MCF 10A (cell line): ENCODE data around the gene ELFN1. TPM values are rescaled to one million over a fixed set of nuclear protein-coding genes. Genes with fewer than 3 reads are reported as not detected.
"Not testable (repeated sequence)": the region's sequence is repeated elsewhere in the genome, so short reads cannot be mapped to it uniquely, and the experiment has no call there.

Experiments
- BruUV-seq: library from RNA; stranded (reverse); fragments of 400-500 nt; replicated peaks from 2 replicates; lab custom pipeline; 2021; lab: Mats Ljungman, UMichigan
- CTCF ChIA-PET: fragments of 300-600 bp; sonication (Branson Sonifier 250); formaldehyde crosslinking; extraction: SDS; loops from one replicate; lab custom pipeline; 2021; ENCODE audit warnings: antibody characterized with exemption, inconsistent platforms; lab: Yijun Ruan, JAX
- POLR2A ChIA-PET: fragments of 300-600, 350-650 bp; sonication (Branson Sonifier 250); formaldehyde crosslinking; extraction: SDS; loops from one replicate; lab custom pipeline; 2020; ENCODE audit warnings: antibody characterized with exemption, inconsistent platforms; lab: Yijun Ruan, JAX
- DNase-seq: peaks from one replicate; pipeline ENCODE4 v3.0.0-alpha.2; 2018; ENCODE audit not compliant: unreplicated experiment
- H3K27ac Mint-ChIP-seq: one replicate; pipeline ENCODE4 v1.8.0; 2022; ENCODE audit warnings: mild to moderate bottlenecking, low read depth, mixed read lengths; ENCODE audit not compliant: unreplicated experiment
- H3K27me3 Mint-ChIP-seq: one replicate; pipeline ENCODE4 v1.8.0; 2022; ENCODE audit warnings: mixed read lengths; ENCODE audit not compliant: insufficient read depth, unreplicated experiment
- H3K36me3 Mint-ChIP-seq: one replicate; pipeline ENCODE4 v1.8.0; 2022; ENCODE audit warnings: mild to moderate bottlenecking, moderate library complexity, mixed read lengths; ENCODE audit not compliant: insufficient read depth, unreplicated experiment
- H3K4me1 Mint-ChIP-seq: one replicate; pipeline ENCODE4 v1.8.0; 2022; ENCODE audit warnings: mixed read lengths; ENCODE audit not compliant: insufficient read depth, unreplicated experiment
- H3K4me3 Mint-ChIP-seq: one replicate; pipeline ENCODE4 v1.8.0; 2022; ENCODE audit warnings: mild to moderate bottlenecking, moderate library complexity, mixed read lengths; ENCODE audit not compliant: unreplicated experiment
- H3K9me3 Mint-ChIP-seq: one replicate; pipeline ENCODE4 v1.8.0; 2022; ENCODE audit warnings: mixed read lengths; ENCODE audit not compliant: unreplicated experiment
- intact Hi-C: fragments of 100-400 bp; cut with micrococcal nuclease; formaldehyde crosslinking; loops from 2 replicates; pipeline ENCODE4 v1.14.1; 2022
- total RNA-seq: library from RNA; stranded (reverse); gene quantifications from 2 replicates; pipeline ENCODE4 v1.2.3, GENCODE V29; 2022
- TF ChIP-seq, protein P1 (sequence below): fragments of 200-600 bp; IDR thresholded peaks from one replicate; pipeline ENCODE4 v1.8.0; 2022; ENCODE audit warnings: antibody characterized with exemption, mild to moderate bottlenecking; ENCODE audit not compliant: unreplicated experiment

Gene ELFN1
- total RNA-seq, 1 experiment from 2014 or later: not detected

DNA sequence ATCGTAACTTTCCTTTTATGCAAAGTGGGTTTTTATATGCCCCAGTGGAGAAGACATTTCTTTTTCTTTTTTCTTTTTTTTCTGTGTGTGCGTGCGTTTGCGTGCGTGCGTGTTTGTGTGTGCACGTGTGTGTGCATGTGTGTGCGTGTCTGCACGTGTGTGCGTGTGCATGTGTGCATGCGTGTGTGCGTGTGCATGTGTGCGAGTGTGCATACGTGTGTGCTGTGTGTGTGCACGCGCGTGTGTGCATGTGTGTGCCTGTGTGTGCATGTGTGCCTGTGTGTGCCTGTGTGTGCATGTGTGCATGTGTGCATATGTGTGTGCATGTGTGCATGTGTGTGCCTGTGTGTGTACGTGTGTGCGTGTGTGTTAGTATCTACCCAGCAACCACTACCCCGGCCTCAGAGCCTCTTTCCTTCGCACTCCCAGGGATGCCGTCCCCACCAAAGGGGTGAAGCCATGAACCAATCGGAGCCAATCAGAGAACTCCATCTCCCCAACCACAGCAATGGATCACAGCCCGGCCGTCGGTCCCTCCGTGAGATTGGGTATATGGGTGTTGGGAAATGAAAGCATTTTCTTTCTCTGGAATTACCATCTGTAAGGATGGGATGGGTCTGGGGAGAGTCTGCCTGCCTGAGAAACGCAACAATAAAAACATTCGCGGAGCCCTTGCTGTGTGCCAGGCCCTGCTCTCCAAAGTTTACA lies 92.3 kb downstream of the ELFN1 start:
- Mint-ChIP-seq H3K27ac (no peak overlapping the region), H3K4me3 (no peak overlapping the region), H3K9me3 (no peaks in the 10 kb centered on the region), H3K27me3 (peaks cover 24% of the 10 kb centered on the region), H3K36me3 (no peaks in the 10 kb centered on the region), H3K4me1 (no peaks in the 10 kb centered on the region)
- no peak for DNase-seq
- POLR2A ChIA-PET: no interaction called here
- CTCF ChIA-PET: no interaction called here
- intact Hi-C loops: no loop called here
- TF ChIP-seq, protein P1, sequence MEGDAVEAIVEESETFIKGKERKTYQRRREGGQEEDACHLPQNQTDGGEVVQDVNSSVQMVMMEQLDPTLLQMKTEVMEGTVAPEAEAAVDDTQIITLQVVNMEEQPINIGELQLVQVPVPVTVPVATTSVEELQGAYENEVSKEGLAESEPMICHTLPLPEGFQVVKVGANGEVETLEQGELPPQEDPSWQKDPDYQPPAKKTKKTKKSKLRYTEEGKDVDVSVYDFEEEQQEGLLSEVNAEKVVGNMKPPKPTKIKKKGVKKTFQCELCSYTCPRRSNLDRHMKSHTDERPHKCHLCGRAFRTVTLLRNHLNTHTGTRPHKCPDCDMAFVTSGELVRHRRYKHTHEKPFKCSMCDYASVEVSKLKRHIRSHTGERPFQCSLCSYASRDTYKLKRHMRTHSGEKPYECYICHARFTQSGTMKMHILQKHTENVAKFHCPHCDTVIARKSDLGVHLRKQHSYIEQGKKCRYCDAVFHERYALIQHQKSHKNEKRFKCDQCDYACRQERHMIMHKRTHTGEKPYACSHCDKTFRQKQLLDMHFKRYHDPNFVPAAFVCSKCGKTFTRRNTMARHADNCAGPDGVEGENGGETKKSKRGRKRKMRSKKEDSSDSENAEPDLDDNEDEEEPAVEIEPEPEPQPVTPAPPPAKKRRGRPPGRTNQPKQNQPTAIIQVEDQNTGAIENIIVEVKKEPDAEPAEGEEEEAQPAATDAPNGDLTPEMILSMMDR: no peak
- no TSS peak for BruUV-seq

DNA sequence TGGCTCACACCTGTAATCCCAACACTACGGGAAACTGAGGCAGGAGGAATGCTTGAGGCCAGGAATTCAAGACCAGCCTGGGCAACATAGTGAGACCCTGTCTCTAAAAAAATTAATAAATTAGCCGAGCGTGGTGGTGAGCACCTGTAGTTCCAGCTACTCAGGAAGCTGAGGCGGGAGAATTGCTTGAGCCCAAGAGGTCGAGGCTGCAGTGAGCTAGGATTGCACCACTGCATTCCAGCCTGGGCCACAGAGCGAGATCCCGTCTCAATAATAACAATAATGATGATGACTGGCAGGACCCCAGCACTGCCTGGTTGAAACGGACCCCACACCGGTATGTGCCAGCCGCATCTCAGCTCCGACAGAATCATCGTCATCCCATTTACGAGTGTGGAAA lies 93.0 kb downstream of the ELFN1 start:
- H3K27ac Mint-ChIP-seq: no peak overlapping the region
- ChIA-PET CTCF (no interaction called here), POLR2A (no interaction called here)
- peaks cover 21% of the 10 kb centered on the region for H3K27me3 Mint-ChIP-seq
- no peaks in the 10 kb centered on the region for H3K9me3 Mint-ChIP-seq
- no peak overlapping the region for H3K4me3 Mint-ChIP-seq
- DNase-seq: no peak
- BruUV-seq: no TSS peak
- TF ChIP-seq, protein P1: no peak
- no peaks in the 10 kb centered on the region for H3K36me3 Mint-ChIP-seq
- no peaks in the 10 kb centered on the region for H3K4me1 Mint-ChIP-seq
- intact Hi-C loops: no loop called here

DNA sequence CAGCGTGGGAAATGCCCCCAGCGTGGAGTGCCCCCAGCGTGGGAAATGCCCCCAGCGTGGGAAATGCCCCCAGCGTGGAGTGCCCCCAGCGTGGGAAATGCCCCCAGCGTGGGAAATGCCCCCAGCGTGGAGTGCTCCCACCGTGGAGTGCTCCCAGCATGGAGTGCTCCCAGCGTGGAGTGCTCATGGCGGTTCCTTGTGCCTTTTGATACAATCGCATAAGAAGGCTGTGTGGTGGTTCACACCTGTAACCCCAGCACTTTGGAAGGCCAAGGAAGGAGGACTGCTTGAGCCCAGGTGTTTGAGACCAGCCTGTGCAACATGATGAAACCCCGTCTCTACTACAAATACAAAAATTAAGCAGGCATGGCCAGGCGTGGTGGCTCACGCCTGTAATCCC lies 93.8 kb downstream of the ELFN1 start:
- POLR2A ChIA-PET, DNase-seq, CTCF ChIA-PET, H3K4me3 Mint-ChIP-seq, intact Hi-C loops, H3K4me1 Mint-ChIP-seq, BruUV-seq, H3K36me3 Mint-ChIP-seq, H3K27ac Mint-ChIP-seq, H3K9me3 Mint-ChIP-seq: not testable (repeated sequence)
- peaks cover 14% of the 10 kb centered on the region for H3K27me3 Mint-ChIP-seq

DNA sequence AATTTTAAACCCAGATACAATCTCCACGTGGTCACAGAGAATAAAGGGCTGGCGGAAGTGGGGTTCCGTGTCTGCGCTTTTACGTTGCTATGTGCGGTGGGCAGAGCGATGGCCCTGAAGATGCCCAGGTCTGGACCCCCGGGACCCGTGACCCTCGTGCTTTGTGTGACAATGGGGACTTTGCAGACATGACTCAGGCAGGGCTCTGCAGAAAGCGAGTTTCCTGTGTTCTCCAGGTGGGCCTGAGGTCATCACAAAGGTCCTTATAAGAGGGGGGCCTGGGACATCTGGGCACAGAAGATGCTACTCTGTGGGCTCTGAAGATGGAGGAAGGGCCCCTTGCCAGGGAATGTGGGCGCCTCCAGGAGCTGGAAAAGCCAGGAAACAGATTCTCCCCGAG lies 95.3 kb downstream of the ELFN1 start:
- H3K4me1 Mint-ChIP-seq: no peaks in the 10 kb centered on the region
- intact Hi-C loops: no loop called here
- no peaks in the 10 kb centered on the region for H3K36me3 Mint-ChIP-seq
- BruUV-seq: no TSS peak
- no peaks in the 10 kb centered on the region for H3K9me3 Mint-ChIP-seq
- CTCF ChIA-PET: no interaction called here
- POLR2A ChIA-PET: no interaction called here
- H3K4me3 Mint-ChIP-seq: no peak overlapping the region
- H3K27me3 Mint-ChIP-seq: peaks cover 9% of the 10 kb centered on the region
- DNase-seq: no peak
- TF ChIP-seq, protein P1: no peak
- no peak overlapping the region for H3K27ac Mint-ChIP-seq
